Psoas muscle (tissue), 8 donors: Measurements from ENCODE around the gene AGO1. TPM values are rescaled to one million over a fixed set of nuclear protein-coding genes. Genes with fewer than 3 reads are reported as not detected.

Experiments used
- ATAC-seq, 4 donors: fragments of 200-7000 bp; cut with Tn5 transposase; one replicate each; pipeline ENCODE4 v1.9.1; 2020; ENCODE audit warnings: moderate library complexity in 3 of 4, mild to moderate bottlenecking in 2 of 4
- DNase-seq, 2 donors: peaks; one replicate each; pipeline ENCODE4 v3.0.0-alpha.2; 2020
- H3K27ac ChIP-seq: fragments of 200-600 bp; one replicate; pipeline ENCODE4 v1.8.0; 2022
- H3K27me3 ChIP-seq, 3 donors: fragments of 200-600 bp in 1 of 3; one replicate each; pipeline versions ENCODE4 v1.6.1 to v1.8.0; 2013 to 2022; ENCODE audit warnings: low read length in 2 of 3, mild to moderate bottlenecking in 2 of 3, moderate library complexity in 1 of 3; ENCODE audit not compliant: insufficient read depth in 3 of 3
- H3K36me3 ChIP-seq, 2 donors: fragments of 200-600 bp in 1 of 2; one replicate each; pipeline versions ENCODE4 v1.6.1 to v1.8.0; 2013 to 2022; ENCODE audit warnings: low read depth in 1 of 2, mild to moderate bottlenecking in 1 of 2, moderate library complexity in 1 of 2; ENCODE audit not compliant: insufficient read depth in 1 of 2
- H3K4me1 ChIP-seq: fragments of 200-600 bp; one replicate; pipeline ENCODE4 v1.8.0; 2022
- H3K4me3 ChIP-seq: fragments of 200-600 bp; one replicate; pipeline ENCODE4 v1.8.0; 2022; ENCODE audit warnings: mild to moderate bottlenecking
- H3K9me3 ChIP-seq: fragments of 200-600 bp; one replicate; pipeline ENCODE4 v1.8.0; 2022
- WGBS, 3 donors: extraction: QIAGEN DNeasy Blood & Tissue Kit; methylation state at CpG; one replicate each; pipeline versions ENCODE4 v1.1.6 to v1.1.7; 2013; 5-methylcytosine and 5-hydroxymethylcytosine counted together
- intact Hi-C, 2 donors: fragments of 100-400 bp; cut with DNase I; formaldehyde crosslinking; loops; one replicate each; pipeline versions ENCODE4 v1.11.0 to v1.14.2; 2022
- polyA plus RNA-seq, 3 donors: library from polyadenylated mRNA; stranded (reverse); fragments of 200-250 nt; gene quantifications; one replicate each; pipeline ENCODE4 v1.2.3, GENCODE V29; 2013
- total RNA-seq, 4 donors: library from RNA; stranded (reverse); fragmentation: NEBNext Ultra II Directional in 2 of 4; extraction: Animal tissue kit (Norgen Biotek cat#: 25700) in 2 of 4; gene quantifications; one replicate each; pipeline versions ENCODE4 v1.2.1 to v1.2.4, GENCODE V29; 2021 to 2023
- TF ChIP-seq, protein P1 (sequence below): fragments of 200-600 bp; IDR thresholded peaks from one replicate; pipeline ENCODE4 v1.8.0; 2022; ENCODE audit warnings: antibody characterized with exemption
- donor health status: healthy with polysubstance abuse.
- donor health status: DM: no; HTN: no; CAD: no; lungs with moderate emphysema.
- donor health status: Bipolar disorder and iron deficiency.
- donor health status: healthy.
- donor health status: DM: yes; HTN: yes; CAD: no.
- donor health status: DM: no; HTN: no; CAD: no.
- donor health status: DM: no; HTN: no; CAD: no.
- donor health status: DM: yes; HTN: yes; CAD: no.

The AGO1 gene
- total and polyA plus RNA-seq, 7 donors: 2.2 to 16.3 (median 9.8) TPM

GRCh38 chr1:35882586-35882944, 444 bp upstream of the AGO1 start:
- intact Hi-C loops: loop anchor here in 1 of 2 donors (5.0 kb wide), 1 partner anchor 45 kb away; no protein-coding TSS in a partner anchor
- H3K4me3 ChIP-seq: peak overlapping the region; percentile 98

GRCh38 chr1:35883635-35884101, 659 bp downstream of the AGO1 start:
- peaks cover 6% of the 10 kb centered on the region for H3K4me1 ChIP-seq
- ATAC-seq (peak; percentile 14 to 24 (median 20)), DNase-seq (peak; percentile 47 to 67)
- peak overlapping the region; percentile 68 for H3K27ac ChIP-seq
- H3K27me3 ChIP-seq: no peaks in the 10 kb centered on the region
- peak overlapping the region; percentile 98 for H3K4me3 ChIP-seq
- TF ChIP-seq, protein P1, sequence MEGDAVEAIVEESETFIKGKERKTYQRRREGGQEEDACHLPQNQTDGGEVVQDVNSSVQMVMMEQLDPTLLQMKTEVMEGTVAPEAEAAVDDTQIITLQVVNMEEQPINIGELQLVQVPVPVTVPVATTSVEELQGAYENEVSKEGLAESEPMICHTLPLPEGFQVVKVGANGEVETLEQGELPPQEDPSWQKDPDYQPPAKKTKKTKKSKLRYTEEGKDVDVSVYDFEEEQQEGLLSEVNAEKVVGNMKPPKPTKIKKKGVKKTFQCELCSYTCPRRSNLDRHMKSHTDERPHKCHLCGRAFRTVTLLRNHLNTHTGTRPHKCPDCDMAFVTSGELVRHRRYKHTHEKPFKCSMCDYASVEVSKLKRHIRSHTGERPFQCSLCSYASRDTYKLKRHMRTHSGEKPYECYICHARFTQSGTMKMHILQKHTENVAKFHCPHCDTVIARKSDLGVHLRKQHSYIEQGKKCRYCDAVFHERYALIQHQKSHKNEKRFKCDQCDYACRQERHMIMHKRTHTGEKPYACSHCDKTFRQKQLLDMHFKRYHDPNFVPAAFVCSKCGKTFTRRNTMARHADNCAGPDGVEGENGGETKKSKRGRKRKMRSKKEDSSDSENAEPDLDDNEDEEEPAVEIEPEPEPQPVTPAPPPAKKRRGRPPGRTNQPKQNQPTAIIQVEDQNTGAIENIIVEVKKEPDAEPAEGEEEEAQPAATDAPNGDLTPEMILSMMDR: no peak
- H3K36me3 ChIP-seq: peaks cover 0 to 4% of the 10 kb centered on the region in 2 donors
- 0 to 3% (median 1%) methylated on average over 18 to 29 of the region's 29 CpGs for WGBS, 3 donors
- no peaks in the 10 kb centered on the region for H3K9me3 ChIP-seq
- intact Hi-C loops: loop anchor here in 1 of 2 donors (5.0 kb wide), 1 partner anchor 44 kb away; no protein-coding TSS in a partner anchor

More at GRCh38 chr1:35882586-35882944, 444 bp upstream of the AGO1 start:
- H3K4me1 ChIP-seq: peaks cover 6% of the 10 kb centered on the region
- 44 to 55% (median 48%) methylated on average over 16 of the region's 16 CpGs for WGBS, 3 donors
- TF ChIP-seq, protein P1: no peak
- ATAC-seq (peak in 1 of 4 donors; percentile 11), DNase-seq (no peak)
- H3K27me3 ChIP-seq: no peaks in the 10 kb centered on the region
- no peaks in the 10 kb centered on the region for H3K36me3 ChIP-seq
- H3K9me3 ChIP-seq: no peaks in the 10 kb centered on the region
- no peak overlapping the region for H3K27ac ChIP-seq

DNA sequence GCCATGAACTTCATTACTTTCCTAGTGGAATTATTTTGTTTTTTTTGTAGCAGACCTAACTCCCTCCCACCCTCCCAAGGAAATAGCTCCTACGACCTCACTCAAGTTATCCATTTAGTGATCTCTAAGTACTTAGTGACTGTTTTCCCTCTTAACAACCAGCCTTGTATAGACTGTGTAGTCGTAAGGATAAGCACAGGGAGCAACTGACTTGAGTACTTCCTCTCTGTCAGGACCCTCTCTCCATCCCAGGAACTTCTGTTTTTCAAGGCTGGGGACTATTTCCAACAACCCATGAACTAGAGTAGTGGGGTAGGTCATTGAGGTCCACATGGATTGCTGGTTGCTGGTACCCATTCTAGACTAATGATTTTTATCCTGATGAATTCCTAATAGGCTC, 1.9 kb downstream of the AGO1 start:
- Histone ChIP-seq H3K27me3 (no peaks in the 10 kb centered on the region), H3K4me3 (no peak overlapping the region), H3K27ac (no peak overlapping the region), H3K4me1 (peaks cover 6% of the 10 kb centered on the region), H3K36me3 (peaks cover 0 to 16% of the 10 kb centered on the region in 2 donors), H3K9me3 (no peaks in the 10 kb centered on the region)
- ATAC-seq (no peak), DNase-seq (no peak)
- TF ChIP-seq, protein P1: no peak
- intact Hi-C loops: loop anchor here (5.0 kb wide), 1 partner anchor 42 kb away; no protein-coding TSS in a partner anchor
- WGBS, 3 donors: 50 to 79% (median 56%) methylated on average over 2 of the region's 2 CpGs

GRCh38 chr1:35885961-35886558, 3.1 kb downstream of the AGO1 start:
- 57 to 76% (median 65%) methylated on average over 4 of the region's 4 CpGs for WGBS, 3 donors

More at GRCh38 chr1:35885961-35886558, 3.1 kb downstream of the AGO1 start:
- intact Hi-C loops: loop anchor here in 1 of 2 donors (5.0 kb wide), 1 partner anchor 41 kb away; no protein-coding TSS in a partner anchor
- Histone ChIP-seq H3K9me3 (no peaks in the 10 kb centered on the region), H3K27me3 (no peaks in the 10 kb centered on the region), H3K4me3 (no peak overlapping the region), H3K4me1 (peaks cover 6% of the 10 kb centered on the region), H3K36me3 (peaks cover 0 to 28% of the 10 kb centered on the region in 2 donors), H3K27ac (no peak overlapping the region)
- DNase-seq (no peak), ATAC-seq (no peak)
- TF ChIP-seq, protein P1: no peak
